ENCODE data around the gene TRAK2. TPM values are rescaled to one million over a fixed set of nuclear protein-coding genes. Genes with fewer than 3 reads are reported as not detected.
A peak's percentile ranks its signal among the peaks of the same experiment; 100 is the strongest.

TRAK2 gene
- total RNA-seq, 1 donor from 2014 or later: 53.8 TPM

- DNase-seq (ENCODE audit: low spot score in 2 of 2) (no peak), FAIRE-seq (no peak)
Measured at GRCh38 chr2:201419986-201420385, 31.3 kb downstream of the TRAK2 start.

DNA sequence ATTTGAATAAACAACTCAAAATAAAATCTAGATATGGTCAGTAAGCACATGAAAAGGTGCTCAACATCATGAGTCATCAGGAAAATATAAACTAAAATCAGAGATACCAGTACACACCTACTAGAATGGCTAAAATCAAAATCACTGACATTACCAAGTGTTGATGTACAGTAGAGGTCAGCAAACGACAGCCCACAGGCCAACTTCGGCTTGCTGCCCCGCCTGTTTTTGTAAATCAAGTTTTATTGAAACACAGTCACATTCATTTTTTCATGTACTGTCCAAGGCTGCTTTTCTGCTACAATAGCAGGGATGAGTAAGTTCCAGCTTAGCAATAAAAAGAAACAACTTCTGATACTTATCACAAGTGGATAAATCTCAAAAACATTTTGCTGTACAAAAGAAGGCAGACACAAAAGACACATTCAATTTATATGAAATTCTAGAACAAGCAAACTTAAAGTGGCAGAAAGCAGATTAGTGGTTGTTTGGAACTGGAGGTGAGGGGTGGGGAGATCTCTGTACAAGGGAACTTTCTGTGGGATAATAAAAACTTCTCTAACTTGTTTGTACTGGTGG is 32.1 kb downstream of the TRAK2 start:
- FAIRE-seq (no peak), DNase-seq (ENCODE audit: low spot score in 2 of 2) (no peak)

DNA sequence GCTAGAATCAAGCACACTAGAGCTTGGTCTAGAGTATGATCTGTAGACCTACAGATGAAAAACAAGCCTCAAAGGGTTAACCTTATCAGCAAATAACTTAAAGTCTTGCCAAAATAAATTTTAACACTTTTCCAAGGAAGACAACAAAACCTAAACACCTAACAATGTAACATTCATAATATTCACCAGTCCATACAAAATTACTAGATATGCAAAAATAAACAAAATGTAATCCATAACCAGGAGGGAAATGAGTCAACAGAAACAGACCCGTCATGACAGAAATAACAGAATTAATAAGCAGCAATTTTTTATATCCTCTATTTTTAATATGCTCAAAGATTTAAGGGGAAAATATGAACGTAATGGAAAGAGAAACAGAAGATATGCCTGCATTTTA is 36.1 kb downstream of the TRAK2 start:
- FAIRE-seq: no peak
- DNase-seq (ENCODE audit: low spot score in 2 of 2): no peak

DNA sequence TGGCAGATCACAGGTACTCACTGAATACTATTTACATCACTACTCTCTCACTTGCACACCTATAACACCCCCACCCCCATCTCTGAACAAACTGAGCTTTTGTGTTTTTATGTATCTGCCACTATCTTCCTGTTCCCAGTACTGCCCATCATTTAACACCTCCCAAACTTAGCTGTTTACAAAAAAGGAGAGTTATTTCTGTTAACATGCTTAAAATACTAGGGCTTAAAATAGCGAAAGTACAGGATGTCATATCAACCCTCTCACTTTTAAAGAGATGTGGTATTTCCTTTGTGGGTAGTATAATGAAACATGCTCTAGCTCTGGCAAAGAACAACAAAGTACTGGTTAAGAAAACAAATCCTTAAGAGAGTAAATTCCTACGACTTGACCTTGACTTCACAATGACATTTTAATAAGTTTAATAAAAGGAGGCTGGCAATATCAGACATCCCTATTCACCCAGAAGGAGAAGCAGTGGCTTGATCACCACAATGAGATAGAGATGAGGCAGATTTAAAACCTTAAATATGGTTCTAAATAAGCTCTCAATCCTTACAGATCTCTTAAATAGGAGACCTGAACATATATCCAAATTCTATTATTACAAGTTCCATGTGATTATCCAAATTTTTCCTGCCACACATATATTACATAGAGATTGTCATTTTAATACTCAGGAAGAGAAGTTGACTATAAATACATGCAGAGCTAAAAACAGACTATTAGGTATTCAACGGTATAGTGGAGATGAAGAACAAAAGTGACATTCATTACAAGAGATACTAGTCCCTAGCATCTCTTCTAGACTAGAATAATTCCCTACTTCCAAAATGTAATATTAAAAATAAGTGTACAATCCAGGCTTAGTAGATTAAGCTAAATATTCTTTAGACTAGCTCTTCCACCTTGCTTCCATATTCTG is 36.9 kb downstream of the TRAK2 start:
- no peak for DNase-seq (ENCODE audit: low spot score in 2 of 2)
- FAIRE-seq: no peak

DNA sequence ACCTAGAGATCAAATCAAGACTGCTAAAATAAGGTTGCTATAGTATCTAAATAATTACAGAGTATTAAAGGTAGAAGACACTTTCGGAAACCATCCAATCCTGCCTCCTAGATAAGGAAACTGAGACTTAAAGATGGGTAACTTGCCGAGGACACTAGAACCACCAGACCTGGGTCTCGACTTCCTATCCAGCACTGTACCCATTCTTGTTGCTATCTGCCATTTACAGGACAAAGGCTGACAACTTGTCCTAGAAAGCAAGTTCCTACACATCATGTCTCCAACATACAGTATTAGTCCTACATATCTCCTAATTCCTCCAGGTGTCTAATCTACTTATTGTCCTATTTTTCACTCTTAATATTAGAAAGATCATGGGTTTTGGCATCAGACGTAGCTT is 37.7 kb downstream of the TRAK2 start:
- no peak for DNase-seq (ENCODE audit: low spot score in 2 of 2)
- FAIRE-seq: no peak

GRCh38 chr2:201413143-201413542 is 38.1 kb downstream of the TRAK2 start:
- no peak for FAIRE-seq
- DNase-seq (ENCODE audit: low spot score in 2 of 2): no peak

DNA sequence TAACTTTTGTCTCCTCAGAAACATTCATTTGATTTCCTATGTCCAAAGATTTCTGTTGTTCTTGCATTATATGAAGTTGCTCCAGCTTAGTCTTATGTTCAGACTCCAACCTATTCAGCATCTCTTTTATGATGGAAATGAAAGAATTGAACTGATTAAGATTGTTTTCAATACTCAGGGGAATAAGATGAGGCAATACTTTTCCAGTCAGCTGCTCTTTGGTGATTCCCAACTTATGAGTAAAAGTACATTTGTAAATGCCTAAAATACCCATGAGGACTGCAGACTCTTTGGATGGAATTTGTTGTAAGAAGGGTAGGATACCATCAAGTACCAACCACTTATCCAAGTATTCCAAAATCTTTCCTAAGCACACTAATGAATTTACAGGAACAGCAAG is 39.8 kb downstream of the TRAK2 start:
- no peak for FAIRE-seq

DNA sequence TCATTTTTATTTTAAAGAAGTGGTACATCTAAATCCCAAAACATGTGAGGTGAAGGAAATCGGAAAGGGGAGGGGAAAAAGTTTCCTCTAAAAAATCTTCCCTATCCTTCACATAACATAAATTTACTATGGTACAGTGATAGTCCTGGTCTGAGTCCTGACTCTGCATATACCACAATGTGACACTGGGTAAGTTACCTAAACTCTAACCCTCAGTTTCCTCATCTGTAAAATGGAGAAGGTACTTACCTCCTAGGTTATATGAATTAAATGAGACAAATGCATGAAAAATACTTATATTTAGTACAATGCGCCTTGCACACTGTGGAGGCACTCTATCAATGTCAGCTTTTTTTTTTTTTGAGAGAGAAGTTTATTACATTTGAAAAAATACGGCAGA is 42.3 kb downstream of the TRAK2 start:
- no peak for DNase-seq (ENCODE audit: low spot score in 2 of 2)
- FAIRE-seq: no peak

More for the DNA sequence above, 39.8 kb downstream of the TRAK2 start:
- no peak for DNase-seq (ENCODE audit: low spot score in 2 of 2)

- FAIRE-seq (no peak), DNase-seq (ENCODE audit: low spot score in 2 of 2) (no peak)
Measured at GRCh38 chr2:201407265-201407664, 44.0 kb downstream of the TRAK2 start.

DNA sequence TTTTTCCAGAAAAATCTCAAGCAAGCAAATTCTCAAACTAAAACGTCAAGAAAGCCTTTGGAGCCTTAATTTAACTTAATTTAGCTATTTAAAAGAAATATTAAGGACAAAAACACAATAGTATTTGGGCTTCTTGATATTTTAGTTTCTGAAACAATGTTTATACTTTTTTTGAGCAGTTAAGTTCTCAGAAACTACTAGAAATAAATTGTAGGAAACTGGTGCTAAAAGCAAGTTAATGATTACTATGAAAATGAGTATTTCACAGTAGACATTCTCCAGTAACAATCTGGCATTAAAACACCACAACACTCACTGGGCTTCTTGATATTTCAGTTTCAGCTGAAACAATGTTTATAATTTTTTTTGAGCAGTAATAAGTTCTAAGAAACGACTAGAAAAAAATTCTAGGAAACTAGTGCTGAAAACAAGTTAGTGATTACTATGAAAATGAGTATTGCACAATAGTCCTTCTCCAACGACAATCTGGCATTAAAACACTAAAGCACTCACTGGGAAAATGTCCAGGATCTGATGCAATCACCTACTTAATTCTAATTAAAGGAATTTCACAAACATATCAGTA is 45.1 kb downstream of the TRAK2 start:
- FAIRE-seq (peak; percentile 49), DNase-seq (ENCODE audit: low spot score in 2 of 2) (no peak)

GRCh38 chr2:201404699-201405280 is 46.5 kb downstream of the TRAK2 start:
- FAIRE-seq: no peak

DNA sequence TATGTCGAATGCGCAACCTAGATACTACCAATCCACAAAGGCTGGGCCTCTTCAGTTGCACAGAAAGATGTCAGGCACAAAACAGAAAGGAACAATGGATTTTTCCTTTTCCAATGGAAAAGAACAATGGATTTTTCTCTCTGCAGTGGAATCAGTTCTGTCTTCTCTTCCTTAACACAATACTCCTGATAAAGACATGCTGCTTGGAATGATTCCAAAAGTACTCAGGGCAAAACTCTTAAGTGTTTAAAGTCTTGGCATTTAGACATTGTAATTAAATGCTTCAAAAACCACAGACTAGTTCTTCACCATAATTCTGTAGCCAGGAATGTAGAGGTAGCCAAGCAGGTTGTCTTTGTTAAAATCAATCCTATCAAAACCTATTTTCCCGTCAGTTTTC is 47.4 kb downstream of the TRAK2 start:
- no peak for DNase-seq (ENCODE audit: low spot score in 2 of 2)
- FAIRE-seq: no peak

More at GRCh38 chr2:201404699-201405280, 46.5 kb downstream of the TRAK2 start:
- DNase-seq (ENCODE audit: low spot score in 2 of 2): no peak

DNA sequence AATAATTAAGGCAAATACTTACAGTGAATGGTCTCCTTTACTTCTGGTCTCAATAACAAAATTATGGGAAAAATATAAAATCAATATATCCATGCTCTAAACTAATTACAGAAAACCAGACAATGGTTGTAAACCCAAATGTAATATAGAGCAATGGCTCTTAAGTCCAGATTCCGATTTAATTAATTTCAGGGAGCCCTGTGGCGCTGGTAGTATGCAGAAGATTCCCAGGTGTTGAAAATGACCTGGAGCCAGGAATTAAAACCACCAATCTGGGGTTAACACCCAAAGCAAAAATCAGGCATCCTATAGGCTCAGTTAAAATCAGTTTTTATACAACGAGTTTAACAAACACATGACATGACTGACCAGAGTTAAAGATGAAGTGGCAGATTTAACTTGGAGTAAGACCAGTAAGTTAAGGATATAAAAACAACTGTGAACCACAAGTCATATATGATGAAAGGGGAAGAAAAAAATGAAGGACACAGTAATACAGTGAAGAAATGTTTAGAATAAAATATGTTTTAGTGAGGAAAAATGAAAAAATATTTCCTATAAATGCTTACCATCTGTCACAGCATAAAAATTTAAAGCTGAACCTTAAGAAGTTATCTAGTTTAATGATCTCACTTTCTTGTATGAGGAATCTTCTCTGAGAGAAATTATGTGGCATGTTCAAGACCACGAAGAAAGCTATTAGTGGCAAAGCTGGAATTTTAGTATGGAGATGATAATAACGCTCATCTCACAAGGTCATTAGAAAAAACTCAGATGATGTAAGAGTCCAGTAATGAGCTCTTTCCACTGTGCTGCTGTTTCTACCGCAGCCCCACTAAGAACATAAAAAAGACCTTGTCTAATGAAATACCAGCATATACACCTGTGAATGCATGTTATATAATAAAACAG is 48.4 kb downstream of the TRAK2 start:
- DNase-seq (ENCODE audit: low spot score in 2 of 2): no peak
- no peak for FAIRE-seq

DNA sequence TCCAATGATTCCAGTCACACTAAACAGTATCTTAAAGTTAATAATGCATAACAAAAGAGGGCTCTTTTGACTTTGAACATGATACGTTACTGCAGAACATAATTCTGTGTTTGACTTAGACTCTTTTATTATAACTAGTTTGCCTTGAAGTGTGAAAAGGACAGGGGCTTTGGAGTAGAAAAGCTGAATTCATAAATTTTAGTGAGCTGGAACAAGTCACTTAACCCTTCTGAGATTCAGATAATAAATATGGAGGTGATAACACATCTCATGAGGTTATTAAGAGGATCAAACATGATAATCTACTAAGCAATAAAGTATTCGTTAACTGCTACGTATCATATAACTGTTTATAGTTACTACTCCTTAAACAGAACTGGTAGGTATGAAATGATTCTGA is 49.4 kb downstream of the TRAK2 start:
- DNase-seq (ENCODE audit: low spot score in 2 of 2): no peak
- FAIRE-seq: no peak

DNA sequence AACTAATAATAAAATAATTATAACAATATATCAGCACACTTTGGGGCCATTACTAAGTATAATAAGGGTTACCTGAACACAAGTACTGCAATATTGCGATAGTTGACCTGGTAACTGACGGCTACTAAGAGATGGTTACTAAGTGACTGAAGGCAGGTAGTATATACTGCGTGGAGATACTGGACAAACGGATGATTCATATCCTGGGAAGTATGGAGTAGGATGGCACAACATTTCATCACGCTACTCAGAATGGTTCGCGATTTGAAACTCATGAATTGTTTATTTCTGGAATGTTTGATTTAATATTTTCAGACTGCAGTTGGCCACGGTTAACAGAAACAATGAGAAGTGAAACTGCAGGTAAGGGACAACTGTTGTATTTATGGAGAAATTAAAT is 54.7 kb downstream of the TRAK2 start:
- DNase-seq (ENCODE audit: low spot score in 2 of 2) (no peak), FAIRE-seq (no peak)

- DNase-seq (ENCODE audit: low spot score in 2 of 2): no peak
- FAIRE-seq: no peak
Measured at GRCh38 chr2:201383136-201383535, 68.1 kb downstream of the TRAK2 start.

DNA sequence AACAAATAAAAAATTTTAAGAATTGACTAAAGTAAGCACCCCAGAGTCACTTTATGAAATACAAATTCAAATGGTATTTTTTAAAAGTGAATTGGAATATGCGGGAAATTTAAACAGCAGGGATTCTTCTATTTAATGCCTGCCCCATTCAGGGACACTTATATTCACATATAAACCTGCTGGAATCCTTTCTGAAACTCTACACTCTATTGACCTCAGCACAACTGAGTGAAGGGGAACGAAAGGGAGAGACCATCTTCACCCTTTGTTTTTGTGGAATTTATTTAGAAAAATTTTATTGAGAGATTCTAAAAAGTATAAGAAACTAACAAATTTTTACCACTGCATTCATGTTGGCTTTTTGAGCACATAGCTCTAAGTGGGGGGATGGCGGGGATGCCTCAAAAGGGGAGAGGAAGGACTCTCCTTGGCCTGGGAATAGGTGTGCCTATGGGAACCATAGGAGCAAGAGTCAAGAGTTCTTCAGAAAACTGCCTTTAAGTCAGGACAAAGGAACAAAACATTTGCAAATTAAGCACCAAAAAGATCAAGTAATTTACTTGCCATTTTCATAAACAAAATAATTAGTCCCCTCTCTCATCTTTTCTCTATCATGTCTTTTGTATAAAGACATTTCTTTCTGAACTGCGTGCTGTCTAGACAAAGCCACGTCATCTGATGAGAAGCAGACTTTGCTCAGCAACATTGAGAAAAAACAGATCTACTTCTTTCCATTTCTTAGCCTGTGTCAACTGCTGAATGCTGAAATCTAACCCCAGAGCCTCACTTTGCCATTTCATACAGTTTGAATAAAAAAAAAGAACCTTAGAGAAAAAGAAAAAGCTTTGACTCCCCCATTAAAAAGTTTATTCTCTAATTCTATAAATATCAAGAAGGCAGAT is 72.5 kb downstream of the TRAK2 start:
- DNase-seq (ENCODE audit: low spot score in 2 of 2) (no peak), FAIRE-seq (no peak)

DNA sequence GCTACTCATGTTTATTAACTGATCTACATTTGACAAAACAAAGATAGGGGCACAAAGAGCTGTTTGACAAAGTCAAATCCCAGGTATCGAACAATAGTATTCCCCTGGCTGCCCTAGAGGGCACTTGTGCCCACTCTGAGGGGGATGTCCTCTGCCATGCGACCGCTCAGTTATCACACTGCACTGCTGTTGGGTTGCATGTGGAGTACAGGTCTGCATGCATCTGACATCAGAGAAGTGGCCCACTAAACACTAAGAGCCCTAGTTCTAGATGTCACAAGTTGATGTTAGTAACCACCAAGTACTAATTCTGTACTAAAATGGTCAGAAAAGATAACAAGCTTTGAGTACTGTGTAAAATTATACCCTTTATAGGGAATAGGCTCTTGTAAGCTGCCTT is 74.0 kb downstream of the TRAK2 start:
- no peak for DNase-seq (ENCODE audit: low spot score in 2 of 2)
- FAIRE-seq: no peak

DNA sequence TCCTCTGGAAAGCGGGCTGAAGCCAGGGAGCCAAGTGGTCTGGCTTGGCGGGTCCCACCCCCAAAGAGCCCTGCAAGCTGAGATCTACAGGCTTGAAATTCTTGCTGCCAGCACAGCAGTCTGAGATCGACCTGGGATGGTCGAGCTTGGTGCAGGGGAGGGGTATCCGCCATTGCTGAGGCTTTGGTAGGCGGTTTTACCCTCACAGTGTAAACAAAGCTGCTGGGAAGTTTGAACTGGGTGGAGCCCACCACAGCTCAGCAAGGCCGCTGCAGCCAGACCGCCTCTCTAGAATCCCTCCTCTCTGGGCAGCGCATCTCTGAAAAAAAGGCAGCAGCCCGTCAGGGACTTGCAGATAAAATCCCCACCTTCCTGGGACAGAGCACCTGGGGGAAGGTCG is 81.5 kb downstream of the TRAK2 start:
- no peak for FAIRE-seq
- DNase-seq (ENCODE audit: low spot score in 2 of 2): no peak

Measured in frontal cortex (tissue), 4 donors.